ENCODE measurements around the gene KCNQ5. TPM values are rescaled to one million over a fixed set of nuclear protein-coding genes. Genes with fewer than 3 reads are reported as not detected.

KCNQ5 gene
- total RNA-seq, 4 donors from 2014 or later: 0.21 to 1.1 (median 0.59) TPM; not detected in 1

- Histone ChIP-seq H3K27ac (no peak overlapping the region), H3K4me1 (no peaks in the 10 kb centered on the region), H3K27me3 (no peaks in the 10 kb centered on the region), H3K36me3 (no peaks in the 10 kb centered on the region), H3K4me3 (no peak overlapping the region), H3K9me3 (no peaks in the 10 kb centered on the region)
- no peak for DNase-seq (ENCODE audit: low spot score in 2 of 2)
- TF ChIP-seq EP300 (IDR thresholded peaks at IDR 0.05): no peak
- TF ChIP-seq, protein P1, sequence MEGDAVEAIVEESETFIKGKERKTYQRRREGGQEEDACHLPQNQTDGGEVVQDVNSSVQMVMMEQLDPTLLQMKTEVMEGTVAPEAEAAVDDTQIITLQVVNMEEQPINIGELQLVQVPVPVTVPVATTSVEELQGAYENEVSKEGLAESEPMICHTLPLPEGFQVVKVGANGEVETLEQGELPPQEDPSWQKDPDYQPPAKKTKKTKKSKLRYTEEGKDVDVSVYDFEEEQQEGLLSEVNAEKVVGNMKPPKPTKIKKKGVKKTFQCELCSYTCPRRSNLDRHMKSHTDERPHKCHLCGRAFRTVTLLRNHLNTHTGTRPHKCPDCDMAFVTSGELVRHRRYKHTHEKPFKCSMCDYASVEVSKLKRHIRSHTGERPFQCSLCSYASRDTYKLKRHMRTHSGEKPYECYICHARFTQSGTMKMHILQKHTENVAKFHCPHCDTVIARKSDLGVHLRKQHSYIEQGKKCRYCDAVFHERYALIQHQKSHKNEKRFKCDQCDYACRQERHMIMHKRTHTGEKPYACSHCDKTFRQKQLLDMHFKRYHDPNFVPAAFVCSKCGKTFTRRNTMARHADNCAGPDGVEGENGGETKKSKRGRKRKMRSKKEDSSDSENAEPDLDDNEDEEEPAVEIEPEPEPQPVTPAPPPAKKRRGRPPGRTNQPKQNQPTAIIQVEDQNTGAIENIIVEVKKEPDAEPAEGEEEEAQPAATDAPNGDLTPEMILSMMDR (IDR thresholded peaks at IDR 0.05): no peak
- TF ChIP-seq POLR2A (IDR thresholded peaks at IDR 0.05): no peak
- WGBS, 2 donors: 80 to 81% methylated on average over 5 of the region's 5 CpGs
Measured at GRCh38 chr6:72930556-72931132, 308.8 kb downstream of the KCNQ5 start.

DNA sequence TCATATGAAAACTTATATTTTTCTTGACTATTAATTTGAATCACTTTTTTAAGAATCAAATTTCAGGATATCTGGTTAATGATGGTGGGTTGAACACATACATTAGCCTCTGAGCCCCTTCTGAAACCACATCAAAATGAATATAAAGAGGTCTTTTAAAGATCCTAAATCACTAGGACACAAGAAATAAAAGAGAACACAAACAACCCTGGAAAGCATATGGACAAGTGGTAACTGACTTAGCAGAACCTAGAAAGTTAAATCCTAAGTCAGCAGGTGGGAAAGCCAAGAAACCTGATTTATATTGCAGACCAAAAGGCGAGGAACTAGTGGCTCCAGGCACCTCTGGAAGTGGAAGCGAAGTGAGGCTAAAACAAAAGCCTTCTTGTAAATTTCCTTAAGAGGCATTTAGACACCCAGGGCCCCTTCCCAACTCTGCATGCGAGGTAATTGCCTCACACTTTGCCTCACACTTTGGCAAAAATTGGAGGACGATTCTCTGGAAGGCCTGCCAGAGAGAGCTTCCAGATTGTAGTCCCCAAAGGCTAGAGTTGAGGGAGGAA is 309.5 kb downstream of the KCNQ5 start:
- no peak for TF ChIP-seq EP300 (IDR thresholded peaks at IDR 0.05)
- TF ChIP-seq, protein P1 (IDR thresholded peaks at IDR 0.05): no peak
- TF ChIP-seq POLR2A (IDR thresholded peaks at IDR 0.05): no peak

GRCh38 chr6:72933233-72933632 is 311.4 kb downstream of the KCNQ5 start:
- no peak for DNase-seq (ENCODE audit: low spot score in 2 of 2)
- TF ChIP-seq EP300 (IDR thresholded peaks at IDR 0.05) (no peak), POLR2A (IDR thresholded peaks at IDR 0.05) (no peak)
- TF ChIP-seq, protein P1 (IDR thresholded peaks at IDR 0.05): no peak
- Histone ChIP-seq H3K4me3 (no peak overlapping the region), H3K9me3 (no peaks in the 10 kb centered on the region), H3K36me3 (no peaks in the 10 kb centered on the region), H3K4me1 (no peaks in the 10 kb centered on the region), H3K27ac (no peak overlapping the region), H3K27me3 (no peaks in the 10 kb centered on the region)
- WGBS, 2 donors: 70 to 73% methylated on average over 4 of the region's 4 CpGs

More for the DNA sequence above, 309.5 kb downstream of the KCNQ5 start:
- H3K4me3 ChIP-seq: no peak overlapping the region
- H3K4me1 ChIP-seq: no peaks in the 10 kb centered on the region
- no peaks in the 10 kb centered on the region for H3K36me3 ChIP-seq
- no peak for DNase-seq (ENCODE audit: low spot score in 2 of 2)
- no peaks in the 10 kb centered on the region for H3K9me3 ChIP-seq
- 70 to 71% methylated on average over 4 of the region's 4 CpGs for WGBS, 2 donors
- H3K27me3 ChIP-seq: no peaks in the 10 kb centered on the region
- H3K27ac ChIP-seq: no peak overlapping the region

DNA sequence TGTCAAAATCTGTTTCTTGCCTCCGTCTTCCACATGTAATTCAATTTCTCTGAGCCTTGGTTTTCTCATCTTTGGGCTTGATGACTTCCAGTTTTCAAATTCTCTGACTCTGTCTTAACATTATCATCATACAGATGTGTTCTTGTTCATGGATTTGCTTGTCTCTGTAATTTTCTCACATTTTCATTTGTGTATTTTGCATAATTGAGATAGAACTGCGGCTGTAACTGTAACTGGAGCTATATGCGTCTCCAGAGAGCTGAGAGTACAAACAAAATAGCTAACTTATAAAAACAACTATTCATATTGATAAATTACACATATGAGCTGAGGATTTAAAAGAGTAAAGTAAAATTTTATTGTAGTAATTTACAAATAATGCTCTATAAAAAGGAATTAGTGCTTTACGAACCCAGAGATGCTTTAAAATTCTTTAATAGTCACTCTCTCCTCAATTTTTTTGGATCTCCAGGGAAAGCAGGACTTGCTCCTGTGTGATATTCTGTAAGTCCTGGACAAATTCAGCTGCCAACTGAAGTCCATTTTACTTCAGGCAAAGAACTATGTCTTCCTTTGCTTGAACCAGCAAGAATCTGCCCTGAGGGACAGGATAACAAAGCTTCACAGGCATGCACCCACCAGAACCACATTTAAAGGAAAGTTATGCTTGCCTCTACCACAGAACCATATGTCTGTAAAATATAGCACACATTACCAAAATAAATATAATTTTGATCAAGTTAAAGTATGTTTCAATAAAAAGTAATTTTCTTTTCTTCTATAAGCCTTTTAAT is 315.1 kb downstream of the KCNQ5 start:
- Histone ChIP-seq H3K27ac (no peak overlapping the region), H3K36me3 (no peaks in the 10 kb centered on the region), H3K4me3 (no peak overlapping the region), H3K27me3 (no peaks in the 10 kb centered on the region), H3K4me1 (no peaks in the 10 kb centered on the region), H3K9me3 (no peaks in the 10 kb centered on the region)
- 79 to 80% methylated on average over 4 of the region's 4 CpGs for WGBS, 2 donors
- TF ChIP-seq POLR2A (IDR thresholded peaks at IDR 0.05): no peak
- no peak for TF ChIP-seq EP300 (IDR thresholded peaks at IDR 0.05)
- TF ChIP-seq, protein P1 (IDR thresholded peaks at IDR 0.05): no peak
- no peak for DNase-seq (ENCODE audit: low spot score in 2 of 2)

GRCh38 chr6:72938104-72938503 is 316.2 kb downstream of the KCNQ5 start:
- Histone ChIP-seq H3K4me1 (no peaks in the 10 kb centered on the region), H3K36me3 (no peaks in the 10 kb centered on the region), H3K27ac (no peak overlapping the region), H3K4me3 (no peak overlapping the region), H3K9me3 (no peaks in the 10 kb centered on the region), H3K27me3 (no peaks in the 10 kb centered on the region)
- TF ChIP-seq POLR2A (IDR thresholded peaks at IDR 0.05) (no peak), EP300 (IDR thresholded peaks at IDR 0.05) (no peak)
- TF ChIP-seq, protein P1 (IDR thresholded peaks at IDR 0.05): no peak
- 81 to 82% methylated on average over 3 of the region's 3 CpGs for WGBS, 2 donors
- DNase-seq (ENCODE audit: low spot score in 2 of 2): no peak
